ENCODE data around the gene SBF2.

SBF2 gene

GRCh38 chr11:10181811-10182210 lies 112.2 kb downstream of the SBF2 start:
- DNase-seq (ENCODE audit: low read depth): peak; percentile 77
- TF ChIP-seq, protein P1, sequence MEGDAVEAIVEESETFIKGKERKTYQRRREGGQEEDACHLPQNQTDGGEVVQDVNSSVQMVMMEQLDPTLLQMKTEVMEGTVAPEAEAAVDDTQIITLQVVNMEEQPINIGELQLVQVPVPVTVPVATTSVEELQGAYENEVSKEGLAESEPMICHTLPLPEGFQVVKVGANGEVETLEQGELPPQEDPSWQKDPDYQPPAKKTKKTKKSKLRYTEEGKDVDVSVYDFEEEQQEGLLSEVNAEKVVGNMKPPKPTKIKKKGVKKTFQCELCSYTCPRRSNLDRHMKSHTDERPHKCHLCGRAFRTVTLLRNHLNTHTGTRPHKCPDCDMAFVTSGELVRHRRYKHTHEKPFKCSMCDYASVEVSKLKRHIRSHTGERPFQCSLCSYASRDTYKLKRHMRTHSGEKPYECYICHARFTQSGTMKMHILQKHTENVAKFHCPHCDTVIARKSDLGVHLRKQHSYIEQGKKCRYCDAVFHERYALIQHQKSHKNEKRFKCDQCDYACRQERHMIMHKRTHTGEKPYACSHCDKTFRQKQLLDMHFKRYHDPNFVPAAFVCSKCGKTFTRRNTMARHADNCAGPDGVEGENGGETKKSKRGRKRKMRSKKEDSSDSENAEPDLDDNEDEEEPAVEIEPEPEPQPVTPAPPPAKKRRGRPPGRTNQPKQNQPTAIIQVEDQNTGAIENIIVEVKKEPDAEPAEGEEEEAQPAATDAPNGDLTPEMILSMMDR (conservative IDR thresholded peaks at IDR 0.05; ENCODE audit: low read depth, low read length): peak; percentile 44
- H3K4me3 ChIP-seq (ENCODE audit: low read depth, low read length): no peak overlapping the region

DNA sequence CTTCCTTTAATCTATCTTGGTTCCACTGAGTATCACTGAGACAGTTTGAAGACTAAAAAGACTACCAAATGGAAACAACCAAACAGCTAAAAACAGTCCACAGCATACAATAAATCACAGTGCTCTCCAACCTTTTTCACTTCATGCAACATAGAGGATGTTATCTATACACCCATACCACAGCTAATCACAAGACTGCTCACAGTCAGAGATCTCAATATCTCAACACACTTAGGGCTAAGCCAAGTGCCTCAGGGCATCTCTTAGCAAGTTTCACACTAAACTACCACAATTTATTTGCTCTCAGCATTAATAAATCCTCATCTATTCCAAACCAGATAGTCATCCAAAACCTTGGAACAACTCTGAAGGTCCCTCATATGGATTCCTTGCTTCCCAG lies 129.4 kb downstream of the SBF2 start:
- TF ChIP-seq, protein P1 (conservative IDR thresholded peaks at IDR 0.05; ENCODE audit: low read depth, low read length): no peak
- no peak for DNase-seq (ENCODE audit: low read depth)
- no peak overlapping the region for H3K4me3 ChIP-seq (ENCODE audit: low read depth, low read length)

- TF ChIP-seq, protein P1 (conservative IDR thresholded peaks at IDR 0.05; ENCODE audit: low read depth, low read length): no peak
- H3K4me3 ChIP-seq (ENCODE audit: low read depth, low read length): no peak overlapping the region
- no peak for DNase-seq (ENCODE audit: low read depth)
Measured at GRCh38 chr11:10162222-10162621, 131.8 kb downstream of the SBF2 start.

DNA sequence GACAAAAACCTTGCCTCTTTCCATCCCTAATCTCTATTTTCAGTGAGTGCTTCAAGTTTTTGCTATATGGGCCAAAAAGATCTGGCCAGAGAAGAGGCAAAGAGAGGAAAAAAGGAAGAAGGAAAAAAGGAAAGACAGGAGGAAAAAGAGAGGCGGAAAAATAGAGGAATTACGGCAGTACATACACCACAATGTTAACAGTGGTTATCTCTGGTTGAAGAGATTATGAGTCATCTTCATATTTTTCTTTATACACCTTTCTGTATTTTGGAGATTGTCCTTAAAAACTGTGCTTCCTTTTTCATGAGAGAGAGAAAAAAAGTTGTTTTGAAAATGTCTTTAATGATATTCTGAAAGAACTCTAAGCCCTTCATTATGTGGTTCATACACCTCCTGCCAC lies 133.7 kb downstream of the SBF2 start:
- TF ChIP-seq, protein P1 (conservative IDR thresholded peaks at IDR 0.05; ENCODE audit: low read depth, low read length): no peak
- no peak overlapping the region for H3K4me3 ChIP-seq (ENCODE audit: low read depth, low read length)
- no peak for DNase-seq (ENCODE audit: low read depth)

DNA sequence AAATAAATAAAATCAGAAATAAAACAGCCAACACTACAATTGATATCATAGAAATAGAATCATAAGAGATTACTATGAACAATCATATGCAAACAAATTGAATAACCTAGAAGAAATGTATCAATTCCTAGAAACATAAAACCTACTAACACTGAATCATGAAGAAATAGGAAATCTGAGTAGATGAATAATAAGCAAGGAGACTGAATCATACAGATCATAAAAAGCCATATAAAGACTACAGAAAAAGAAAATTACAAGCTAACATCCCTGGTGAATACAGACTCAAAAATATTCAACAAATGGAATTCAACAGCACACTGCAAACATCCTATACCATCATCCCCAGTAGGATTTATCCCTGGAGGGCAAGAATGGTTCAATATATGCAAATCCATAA lies 135.6 kb downstream of the SBF2 start:
- DNase-seq (ENCODE audit: low read depth): no peak
- H3K4me3 ChIP-seq (ENCODE audit: low read depth, low read length): no peak overlapping the region
- TF ChIP-seq, protein P1 (conservative IDR thresholded peaks at IDR 0.05; ENCODE audit: low read depth, low read length): no peak

GRCh38 chr11:10155793-10156490 lies 138.1 kb downstream of the SBF2 start:
- no peak overlapping the region for H3K4me3 ChIP-seq (ENCODE audit: low read depth, low read length)
- TF ChIP-seq, protein P1 (conservative IDR thresholded peaks at IDR 0.05; ENCODE audit: low read depth, low read length): no peak
- no peak for DNase-seq (ENCODE audit: low read depth)

DNA sequence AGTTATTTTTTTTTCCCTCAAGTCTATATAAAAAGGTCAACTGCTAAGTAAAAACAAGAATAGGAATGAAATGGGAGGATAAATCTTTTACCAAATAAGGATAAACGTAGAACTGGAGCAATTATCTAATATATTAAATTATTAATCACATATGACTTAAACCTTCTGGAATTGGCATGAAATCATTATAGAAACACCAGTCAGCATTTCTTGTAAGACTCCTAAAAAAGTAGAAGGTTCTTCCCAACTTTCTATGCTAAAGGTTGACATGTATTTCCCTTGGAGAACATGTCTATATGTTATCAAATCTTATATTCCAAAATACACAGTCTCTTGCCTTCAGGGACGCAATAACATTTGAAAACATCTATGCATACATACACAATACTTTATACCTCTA lies 143.2 kb downstream of the SBF2 start:
- no peak overlapping the region for H3K4me3 ChIP-seq (ENCODE audit: low read depth, low read length)
- DNase-seq (ENCODE audit: low read depth): no peak
- TF ChIP-seq, protein P1 (conservative IDR thresholded peaks at IDR 0.05; ENCODE audit: low read depth, low read length): no peak
